GM12891 (cell line): ENCODE measurements around the gene CTSD.

Experiments
- POLR2A ChIP-seq: IDR thresholded peaks from 2 replicates; pipeline ENCODE4 v1.6.1; 2011; ENCODE audit warnings: low read depth, low read length, control low read depth
- POLR2AphosphoS5 ChIP-seq: IDR thresholded peaks from 2 replicates; pipeline ENCODE4 v1.6.1; 2011; ENCODE audit warnings: low read depth, low read length, control low read depth
- POU2F2 ChIP-seq: IDR thresholded peaks from 2 replicates; pipeline ENCODE4 v1.6.1; 2011; ENCODE audit warnings: low read depth, mild to moderate bottlenecking, control low read depth, low read length, moderate library complexity
- SPI1 ChIP-seq: IDR thresholded peaks from 2 replicates; pipeline ENCODE4 v1.6.1; 2011; ENCODE audit warnings: low read depth, low read length, control low read depth

DNA sequence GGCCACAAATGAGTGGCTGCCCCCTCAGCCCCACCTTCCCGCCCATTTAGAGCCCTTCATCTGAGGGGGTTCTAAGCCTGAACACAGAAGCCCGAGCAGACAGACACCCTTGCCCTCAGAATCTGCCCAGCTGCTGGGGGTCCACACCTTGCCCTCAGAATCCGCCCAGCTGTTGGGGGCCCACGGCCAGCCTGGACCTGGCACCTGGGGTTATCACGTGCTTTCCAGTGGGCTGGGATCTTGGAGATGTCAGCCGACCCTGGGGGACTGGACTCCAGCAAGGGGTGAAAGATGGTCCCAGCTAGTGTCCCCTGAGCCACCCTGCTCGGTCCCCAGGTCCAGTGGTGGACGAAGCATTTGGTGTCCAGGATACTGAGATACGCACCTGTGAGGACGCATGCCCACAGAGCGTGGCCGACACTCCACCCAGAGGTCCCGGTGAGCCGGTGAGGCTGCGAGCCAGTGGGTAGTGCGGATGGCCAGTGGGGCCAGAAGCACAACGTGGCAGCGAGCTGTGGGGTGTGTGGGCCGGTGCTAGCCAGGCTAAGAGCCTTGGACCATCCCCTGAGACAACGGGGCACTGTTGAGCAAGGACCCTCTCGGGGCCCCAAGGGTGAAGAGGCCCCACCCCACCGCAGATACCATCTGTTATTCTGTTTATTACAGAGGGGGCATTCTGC, 3.1 kb upstream of the CTSD start:
- TF ChIP-seq POU2F2 (no peak), POLR2AphosphoS5 (no peak), POLR2A (no peak), SPI1 (no peak)
